Bronchial epithelial cell (primary cell): ENCODE data around the gene BCDIN3D. TPM values are rescaled to one million over a fixed set of nuclear protein-coding genes. Genes with fewer than 3 reads are reported as not detected.
"Not testable (repeated sequence)": the region's sequence is repeated elsewhere in the genome, so short reads cannot be mapped to it uniquely, and the experiment has no call there.

Experiments used
- DNase-seq: peaks from one replicate; pipeline ENCODE4 v3.0.0-alpha.2; 2010; ENCODE audit warnings: low read depth
- FAIRE-seq: peaks from 2 replicates; lab custom pipeline; 2011; peaks lifted over from hg19 to GRCh38; lab: Jason Lieb, UNC
- H3K27me3 ChIP-seq: 2 replicates; pipeline ENCODE4 v1.5.1; 2011; ENCODE audit warnings: low read length; ENCODE audit not compliant: control insufficient read depth, insufficient read depth
- H3K36me3 ChIP-seq: 2 replicates; pipeline ENCODE4 v1.5.1; 2011; ENCODE audit warnings: low read length; ENCODE audit not compliant: control insufficient read depth, insufficient read depth
- H3K4me3 ChIP-seq: 2 replicates; pipeline ENCODE4 v1.5.1; 2011; ENCODE audit warnings: mild to moderate bottlenecking, low read depth, low read length, control low read depth
- total RNA-seq: library from RNA; depleted of rRNA; stranded (reverse); fragments of >200 nt; gene quantifications from 2 replicates; pipeline ENCODE4 v1.2.1, GENCODE V29; 2014
- TF ChIP-seq, protein P1 (sequence below): IDR thresholded peaks from 2 replicates; pipeline ENCODE4 v1.5.1; 2011; ENCODE audit warnings: mild to moderate bottlenecking, moderate library complexity, low read length, control low read depth, inconsistent platforms; ENCODE audit not compliant: insufficient read depth, severe bottlenecking

BCDIN3D gene
- total RNA-seq, 1 donor from 2014 or later: 7.4 TPM

DNA sequence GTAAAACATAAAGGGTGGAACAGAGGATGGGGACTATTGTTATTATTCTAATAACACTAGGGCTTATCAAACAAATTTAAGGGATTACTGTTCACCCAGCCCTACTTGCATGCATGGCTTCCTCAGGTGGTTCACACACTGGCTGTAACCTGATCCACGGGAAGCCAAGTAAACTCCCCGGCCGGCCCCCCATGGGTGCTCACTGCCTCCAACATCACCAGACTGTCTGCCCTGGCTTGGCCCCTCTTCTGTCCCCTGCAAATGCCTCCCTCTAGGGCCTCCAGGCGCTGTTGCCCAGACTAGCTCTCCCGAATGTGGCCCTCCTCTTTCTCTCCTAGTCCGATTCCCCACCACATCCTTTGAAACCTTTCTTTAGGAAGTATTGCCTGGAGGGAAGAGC lies 42.2 kb upstream of the BCDIN3D start:
- Histone ChIP-seq H3K27me3 (peaks cover 19% of the 10 kb centered on the region), H3K4me3 (no peak overlapping the region), H3K36me3 (no peaks in the 10 kb centered on the region)
- TF ChIP-seq, protein P1, sequence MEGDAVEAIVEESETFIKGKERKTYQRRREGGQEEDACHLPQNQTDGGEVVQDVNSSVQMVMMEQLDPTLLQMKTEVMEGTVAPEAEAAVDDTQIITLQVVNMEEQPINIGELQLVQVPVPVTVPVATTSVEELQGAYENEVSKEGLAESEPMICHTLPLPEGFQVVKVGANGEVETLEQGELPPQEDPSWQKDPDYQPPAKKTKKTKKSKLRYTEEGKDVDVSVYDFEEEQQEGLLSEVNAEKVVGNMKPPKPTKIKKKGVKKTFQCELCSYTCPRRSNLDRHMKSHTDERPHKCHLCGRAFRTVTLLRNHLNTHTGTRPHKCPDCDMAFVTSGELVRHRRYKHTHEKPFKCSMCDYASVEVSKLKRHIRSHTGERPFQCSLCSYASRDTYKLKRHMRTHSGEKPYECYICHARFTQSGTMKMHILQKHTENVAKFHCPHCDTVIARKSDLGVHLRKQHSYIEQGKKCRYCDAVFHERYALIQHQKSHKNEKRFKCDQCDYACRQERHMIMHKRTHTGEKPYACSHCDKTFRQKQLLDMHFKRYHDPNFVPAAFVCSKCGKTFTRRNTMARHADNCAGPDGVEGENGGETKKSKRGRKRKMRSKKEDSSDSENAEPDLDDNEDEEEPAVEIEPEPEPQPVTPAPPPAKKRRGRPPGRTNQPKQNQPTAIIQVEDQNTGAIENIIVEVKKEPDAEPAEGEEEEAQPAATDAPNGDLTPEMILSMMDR: no peak
- DNase-seq: no peak
- FAIRE-seq: no peak

GRCh38 chr12:49882851-49883464 lies 40.1 kb upstream of the BCDIN3D start:
- no peak overlapping the region for H3K4me3 ChIP-seq
- TF ChIP-seq, protein P1: no peak
- H3K36me3 ChIP-seq: no peaks in the 10 kb centered on the region
- peaks cover 19% of the 10 kb centered on the region for H3K27me3 ChIP-seq
- FAIRE-seq (no peak), DNase-seq (no peak)

GRCh38 chr12:49882248-49882850 lies 39.4 kb upstream of the BCDIN3D start:
- H3K4me3 ChIP-seq: no peak overlapping the region
- H3K27me3 ChIP-seq: peaks cover 19% of the 10 kb centered on the region
- FAIRE-seq (no peak), DNase-seq (no peak)
- TF ChIP-seq, protein P1: no peak
- no peaks in the 10 kb centered on the region for H3K36me3 ChIP-seq

DNA sequence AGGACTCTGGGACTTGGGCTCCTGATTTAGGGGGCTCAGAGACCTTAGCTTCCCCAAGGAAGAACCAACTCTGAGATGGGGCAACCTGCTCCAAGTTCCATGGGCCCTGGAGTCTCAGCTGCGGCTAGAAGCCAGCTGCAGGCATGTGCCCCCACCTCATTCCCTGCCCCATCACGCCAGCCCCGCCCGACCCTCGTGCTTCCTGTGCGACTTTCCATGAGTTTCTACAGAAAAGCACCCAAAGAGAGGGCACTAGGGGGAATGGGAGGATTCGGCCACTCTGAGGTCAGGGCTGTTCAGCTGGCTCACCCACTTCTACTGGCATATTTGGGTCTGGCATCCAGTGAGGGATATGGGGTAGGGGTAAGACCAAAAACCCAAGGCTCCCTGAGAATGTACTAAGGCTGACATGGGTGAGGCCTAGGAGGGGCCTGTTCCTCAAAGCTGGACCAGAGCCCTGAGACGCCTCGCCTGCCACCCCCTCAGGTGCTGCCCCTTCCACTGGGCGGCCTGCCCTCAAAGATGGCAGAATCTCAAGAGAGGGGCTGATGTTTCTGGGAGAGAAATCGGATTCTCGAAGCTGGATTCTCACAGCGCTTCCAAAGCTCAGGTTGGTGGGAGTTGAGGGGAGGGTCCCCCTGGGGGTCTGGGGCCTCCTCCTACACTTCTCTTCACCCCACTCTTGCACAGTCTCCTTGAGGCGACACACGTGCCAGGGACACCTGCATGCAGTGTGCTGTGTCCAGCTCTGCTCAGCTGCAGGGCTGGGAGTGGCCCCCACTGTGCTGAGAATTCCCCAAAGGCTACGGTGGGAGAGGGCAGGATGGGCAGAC lies 38.7 kb upstream of the BCDIN3D start:
- H3K4me3 ChIP-seq: no peak overlapping the region
- H3K27me3 ChIP-seq: peaks cover 14% of the 10 kb centered on the region
- DNase-seq (no peak), FAIRE-seq (no peak)
- TF ChIP-seq, protein P1: no peak
- no peaks in the 10 kb centered on the region for H3K36me3 ChIP-seq

DNA sequence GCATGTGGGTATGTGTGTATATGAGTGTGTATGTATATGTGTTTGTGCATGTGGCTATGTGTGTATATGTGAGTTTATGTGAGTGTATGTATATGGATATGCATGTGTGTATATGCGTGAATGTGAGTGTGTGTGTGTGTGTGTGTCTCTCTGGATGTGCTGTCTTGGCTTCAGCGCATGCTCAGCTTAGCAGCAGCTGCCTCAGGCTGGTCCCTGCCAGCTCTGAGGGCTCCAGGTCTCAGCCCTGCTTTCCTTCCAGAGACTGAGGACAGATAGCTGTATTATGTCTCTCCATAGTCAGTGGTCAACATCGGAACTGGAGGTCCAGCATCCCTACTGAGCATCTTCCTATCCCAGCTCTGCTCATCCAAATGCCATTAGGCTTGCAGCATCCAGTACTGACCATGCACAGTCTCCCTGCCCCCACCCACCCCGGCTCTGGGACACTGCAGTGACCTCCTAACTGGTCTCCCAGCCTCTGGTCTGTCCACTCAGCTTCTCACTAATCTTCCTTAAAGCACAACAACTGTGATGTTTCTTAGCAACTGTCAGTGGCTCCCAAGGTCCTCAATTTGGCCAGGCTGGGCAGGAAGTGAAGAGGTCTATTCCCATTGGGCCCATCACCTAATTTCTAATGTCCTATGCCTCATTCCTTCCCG lies 38.0 kb upstream of the BCDIN3D start:
- no peak overlapping the region for H3K4me3 ChIP-seq
- no peak for FAIRE-seq
- DNase-seq: no peak
- TF ChIP-seq, protein P1: no peak
- H3K36me3 ChIP-seq: no peaks in the 10 kb centered on the region
- H3K27me3 ChIP-seq: peaks cover 11% of the 10 kb centered on the region

DNA sequence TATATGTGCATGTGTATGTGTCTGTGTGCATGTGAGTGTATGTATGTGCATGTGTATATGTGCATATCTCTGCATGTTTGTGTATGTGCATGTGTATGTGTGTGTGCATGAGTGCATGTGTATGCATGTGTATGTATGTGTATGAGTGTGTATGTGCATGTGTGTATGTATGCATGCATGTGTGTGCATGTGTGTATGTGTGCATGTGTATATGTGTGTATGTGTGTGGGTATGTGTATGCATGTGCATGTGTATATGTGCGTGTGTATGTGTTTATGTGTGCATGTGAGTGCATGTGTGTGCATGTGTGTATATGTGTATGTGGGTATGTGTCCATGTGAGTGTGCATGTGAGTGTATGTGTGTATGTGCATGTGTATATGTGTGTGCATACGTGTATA lies 36.2 kb upstream of the BCDIN3D start:
- FAIRE-seq: not testable (repeated sequence)

More for the DNA sequence above, 36.2 kb upstream of the BCDIN3D start:
- DNase-seq, H3K4me3 ChIP-seq, H3K36me3 ChIP-seq, H3K27me3 ChIP-seq: not testable (repeated sequence)
